GM19468 (cell line): Measurements from ENCODE around the gene DTNB.
"Not testable (repeated sequence)": the region's sequence is repeated elsewhere in the genome, so short reads cannot be mapped to it uniquely, and the experiment has no call there.

ENCODE experiments used
- ATAC-seq: cut with Tn5 transposase; IDR thresholded peaks from one replicate; pipeline ENCODE4 v1.9.1; 2021; ENCODE audit warnings: mild to moderate bottlenecking, moderate library complexity, moderate number of reproducible peaks; ENCODE audit not compliant: unreplicated experiment; ENCODE audit errors: extremely low read depth

The DTNB gene

DNA sequence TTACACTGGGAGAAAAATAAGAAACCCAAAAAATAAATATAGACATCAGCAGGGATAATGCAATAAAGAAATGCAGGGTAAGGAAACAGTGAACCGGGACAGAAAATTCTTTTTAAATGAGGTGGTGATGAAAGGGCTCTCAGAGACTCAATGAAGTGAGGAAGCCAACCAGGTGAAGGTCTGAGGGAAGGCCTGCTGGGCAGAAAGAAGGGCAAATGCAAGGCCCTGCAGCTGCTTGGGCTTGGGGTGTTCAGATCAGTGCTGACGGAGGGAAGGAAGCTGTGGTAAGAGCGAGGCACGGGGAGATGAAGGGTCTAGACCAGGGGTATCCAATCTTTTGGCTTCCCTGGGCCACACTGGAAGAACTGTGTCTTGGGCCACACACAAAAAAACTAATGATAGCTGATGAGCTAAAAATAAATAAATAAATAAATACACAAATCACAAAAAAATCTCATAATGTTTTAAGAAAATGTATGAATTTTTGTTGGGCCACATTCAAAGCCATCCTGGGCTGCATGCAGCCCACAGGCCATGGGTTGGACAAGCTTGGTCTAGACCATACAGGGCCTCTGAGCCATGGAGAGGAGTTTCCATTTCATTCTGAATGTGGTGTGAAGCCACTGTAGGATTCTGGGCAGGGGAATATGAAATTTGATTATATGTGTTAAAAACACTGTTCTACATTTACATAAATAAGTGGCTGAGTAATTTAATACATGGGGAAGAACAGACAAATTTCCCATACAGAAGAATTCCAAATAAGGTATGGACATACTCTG, 235.3 kb downstream of the DTNB start:
- ATAC-seq, result no peak

GRCh38 chr2:25435421-25435820, 238.0 kb downstream of the DTNB start:
- no peak for ATAC-seq

DNA sequence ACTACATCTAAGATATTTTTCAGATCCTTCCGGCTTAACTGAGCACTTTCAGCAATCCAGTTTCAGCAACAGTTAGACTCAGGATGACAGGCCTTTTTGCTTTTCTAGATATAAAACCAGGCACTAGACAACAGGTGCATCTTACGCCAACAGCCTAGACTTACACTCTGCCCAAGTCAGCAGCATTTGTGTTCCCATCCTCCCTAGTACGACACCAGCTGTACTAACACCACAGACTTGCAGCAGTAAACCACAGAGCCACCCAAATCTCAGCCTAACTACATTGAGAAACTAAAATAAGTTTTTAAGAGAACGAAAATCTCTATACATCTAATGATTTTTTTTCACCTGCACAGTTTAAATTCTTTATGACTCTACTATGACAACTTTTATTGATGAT, 241.8 kb downstream of the DTNB start:
- no peak for ATAC-seq

GRCh38 chr2:25430556-25430955, 242.8 kb downstream of the DTNB start:
- ATAC-seq, result no peak

- no peak for ATAC-seq
Observed at GRCh38 chr2:25426326-25426725, 247.1 kb downstream of the DTNB start.

DNA sequence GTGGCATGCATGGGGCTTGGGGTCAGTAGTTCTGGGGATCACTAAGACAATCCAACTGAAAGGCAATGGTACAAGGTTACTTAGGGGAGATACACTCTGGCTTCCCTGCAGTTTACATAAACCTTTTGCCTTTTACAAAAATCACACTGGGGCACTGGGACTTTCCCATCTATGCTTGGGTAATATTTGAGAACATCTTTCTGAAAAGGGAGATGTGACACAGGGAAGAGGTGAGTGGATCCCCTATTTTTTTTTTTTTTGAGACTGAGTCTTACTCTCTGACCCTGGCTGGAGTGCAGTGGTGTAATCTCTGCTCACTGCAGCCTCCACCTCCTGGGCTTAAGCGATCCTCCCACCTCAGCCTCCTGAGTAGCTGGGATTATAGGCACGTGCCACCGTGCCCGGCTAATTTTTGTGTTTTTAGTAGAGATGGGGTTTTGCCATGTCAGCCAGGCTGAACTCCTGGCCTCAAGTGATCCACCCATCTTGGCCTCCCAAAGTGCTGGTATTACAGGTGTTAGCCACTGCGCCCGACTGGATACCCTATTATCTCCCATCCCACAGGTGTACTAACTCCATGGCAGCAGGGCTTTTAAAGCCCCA, 248.8 kb downstream of the DTNB start:
- ATAC-seq, result no peak

DNA sequence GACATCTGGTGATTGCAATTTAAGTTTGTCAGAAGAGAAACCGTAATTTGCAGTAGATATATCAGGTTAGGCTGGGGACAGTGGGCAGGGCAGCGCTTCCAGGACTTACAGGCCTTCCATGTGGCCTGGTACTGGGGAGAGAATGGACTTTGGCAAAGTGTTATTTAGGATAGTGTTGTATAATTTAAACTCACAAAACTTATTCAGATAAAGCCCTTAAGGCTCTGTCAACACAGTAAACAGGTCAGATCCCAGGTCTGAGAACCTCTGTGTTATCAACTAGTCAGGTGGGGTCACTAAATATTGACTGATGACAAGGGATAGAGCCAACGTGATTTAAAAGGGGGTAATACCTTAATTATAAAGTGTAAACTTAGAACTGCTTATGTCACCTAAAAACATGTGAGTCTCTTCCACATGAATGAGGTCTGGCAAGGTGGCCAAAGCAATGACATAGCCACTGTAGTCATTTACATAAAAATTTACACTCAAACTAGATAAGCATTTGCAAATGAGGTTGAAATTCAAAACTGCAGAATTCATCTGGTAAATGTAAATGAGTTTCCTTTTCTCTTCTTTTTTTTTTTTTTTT, 251.5 kb downstream of the DTNB start:
- no peak for ATAC-seq

- no peak for ATAC-seq
Observed at GRCh38 chr2:25421289-25421688, 252.1 kb downstream of the DTNB start.

DNA sequence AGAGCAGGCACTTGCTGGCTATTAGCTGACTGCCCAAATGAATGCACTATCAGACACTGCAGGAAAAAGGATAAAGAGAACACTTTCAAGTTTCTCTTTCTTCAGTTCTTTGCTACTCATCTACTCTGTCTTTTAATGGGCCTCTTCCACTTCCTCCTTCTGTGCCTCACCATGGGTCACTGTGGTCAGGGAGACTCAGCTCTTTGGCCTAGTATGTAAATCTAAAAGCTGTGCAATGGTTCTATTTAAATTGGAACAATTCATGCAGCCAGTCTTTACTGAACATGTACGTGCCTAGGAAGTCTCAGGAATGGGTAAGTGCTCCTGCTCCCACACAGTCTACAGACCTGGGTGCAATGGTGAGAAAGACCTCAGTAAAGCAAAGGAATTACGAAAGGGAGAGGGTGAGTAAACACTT, 252.5 kb downstream of the DTNB start:
- peak; percentile 20 for ATAC-seq

DNA sequence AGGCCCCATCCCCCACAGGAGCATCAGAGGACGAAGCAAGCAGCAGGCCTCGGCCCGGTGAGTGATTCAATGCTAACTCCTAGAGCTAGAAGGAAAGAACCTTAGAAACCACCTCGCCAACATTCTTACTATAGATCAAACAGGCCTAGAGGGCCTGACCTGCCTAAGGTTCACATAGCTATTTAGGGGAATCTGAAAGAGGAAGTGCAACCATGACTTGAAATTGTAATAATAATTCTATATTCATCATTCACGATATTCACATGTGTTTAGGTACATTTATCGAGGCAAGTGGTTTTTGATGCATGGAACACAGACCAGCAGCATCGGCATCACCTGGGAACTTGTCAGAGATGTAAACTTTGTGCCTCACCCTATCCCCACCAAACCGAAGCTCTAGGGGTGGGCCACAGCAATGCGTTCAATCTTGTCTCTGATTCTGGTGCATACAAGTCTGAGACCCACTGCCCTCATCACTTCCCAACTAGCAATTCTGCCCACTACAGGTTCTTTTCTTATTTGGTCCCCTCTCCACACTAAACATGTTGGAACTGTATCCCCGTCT, 253.6 kb downstream of the DTNB start:
- peak; percentile 69 for ATAC-seq

DNA sequence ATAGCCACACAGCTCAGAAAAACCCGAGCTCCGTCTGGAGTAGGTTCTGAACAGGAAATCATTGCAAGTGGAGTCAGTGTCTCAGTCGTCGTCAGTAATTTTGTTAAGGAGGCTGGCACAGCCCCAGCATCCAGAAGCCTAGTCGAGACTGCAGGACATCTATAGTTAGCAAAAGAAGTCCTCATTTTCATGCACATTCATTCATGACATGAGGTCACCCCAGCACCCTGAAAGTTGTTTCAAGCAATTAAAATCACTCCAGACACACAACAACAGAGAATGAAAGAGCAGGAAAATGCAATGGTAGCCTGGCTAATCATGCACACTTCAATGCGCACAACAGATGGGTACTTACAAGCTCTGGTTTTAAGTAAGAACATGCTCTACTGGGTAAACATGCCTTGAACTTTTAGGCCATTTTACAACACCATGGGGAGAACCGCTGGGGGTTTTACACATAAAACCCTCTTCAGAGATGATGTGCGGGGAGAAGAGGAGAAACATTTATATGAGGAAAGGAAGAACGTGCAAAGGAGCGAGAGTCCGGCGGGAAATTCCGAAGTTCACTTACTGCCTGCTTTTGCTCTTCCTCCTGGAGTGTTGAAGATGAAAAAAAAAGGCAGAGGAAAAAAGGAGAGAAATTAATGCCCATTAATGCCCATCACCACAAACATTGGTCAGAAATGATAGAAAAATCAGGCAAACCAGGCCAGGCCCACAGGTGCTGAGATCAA, 254.3 kb downstream of the DTNB start:
- ATAC-seq, result no peak

DNA sequence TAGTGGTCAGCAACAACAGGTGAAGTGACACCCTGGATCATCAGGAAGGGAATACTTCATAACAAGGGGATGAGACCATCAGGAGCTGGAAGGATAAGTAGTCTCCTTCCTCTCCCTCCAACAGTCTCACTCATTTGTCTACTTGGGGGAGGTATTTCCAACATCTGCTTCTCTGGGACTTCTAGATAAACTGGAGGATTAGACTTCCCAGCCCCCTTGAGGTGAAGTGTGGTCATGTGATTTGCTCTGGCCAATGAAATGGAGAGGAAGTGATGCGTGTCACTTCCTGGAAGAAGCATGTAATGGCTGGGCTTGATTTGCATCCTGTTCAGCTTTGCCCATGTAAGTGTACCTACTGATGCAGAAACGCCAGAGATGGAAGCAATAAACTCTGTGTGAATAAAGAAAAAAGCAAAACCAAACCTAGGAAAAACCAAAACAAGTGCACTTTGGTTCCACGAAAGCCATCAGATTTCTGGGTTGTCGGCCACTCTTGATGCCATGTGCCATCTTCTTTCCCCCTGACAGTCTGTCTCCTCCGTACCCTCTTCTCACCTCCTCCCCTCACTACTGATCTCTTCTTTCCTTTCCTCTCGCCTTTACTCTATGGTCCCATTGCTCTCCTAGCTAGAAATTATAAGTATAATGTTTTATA, 255.5 kb downstream of the DTNB start:
- no peak for ATAC-seq

DNA sequence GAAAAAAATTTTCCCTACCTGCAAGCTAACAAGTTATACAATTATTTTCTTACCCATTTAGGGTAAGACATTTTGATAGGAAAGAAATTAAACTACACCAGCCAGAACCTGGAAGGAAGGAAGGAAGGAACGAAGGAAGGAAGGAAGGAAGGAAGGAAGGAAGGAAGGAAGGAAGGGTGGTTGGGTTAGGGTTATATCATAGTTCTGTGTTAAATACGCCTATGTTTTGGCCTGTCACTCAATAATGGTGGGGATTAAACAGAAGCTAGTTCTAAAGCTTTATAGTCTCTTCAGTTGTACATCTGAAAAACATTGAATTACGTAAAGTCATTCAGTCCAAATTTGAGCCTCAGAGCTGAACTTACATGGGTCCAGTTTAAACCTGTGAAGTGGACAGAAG, 256.7 kb downstream of the DTNB start:
- no peak for ATAC-seq

DNA sequence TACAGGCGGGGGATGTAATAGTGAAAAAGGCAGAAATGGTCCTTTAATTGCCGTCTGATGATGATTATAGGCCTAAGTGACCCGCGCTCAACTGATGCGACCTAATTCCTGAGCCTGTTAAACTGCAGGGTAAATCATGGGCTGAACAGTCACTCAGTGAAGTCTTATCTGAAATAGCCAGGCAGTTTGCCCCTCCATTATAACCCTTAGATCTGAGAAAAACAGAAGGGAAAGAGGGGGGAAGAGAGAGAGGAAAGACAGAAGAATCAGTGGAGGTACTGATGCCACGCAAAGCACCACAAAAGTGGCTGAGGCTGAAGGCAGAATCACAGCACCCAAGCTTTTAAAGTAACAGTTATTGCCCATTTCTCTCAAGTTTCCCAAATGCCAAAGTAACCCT, 258.6 kb downstream of the DTNB start:
- ATAC-seq, result no peak

- ATAC-seq, result not testable (repeated sequence)
Observed at GRCh38 chr2:25413409-25413808, 260.0 kb downstream of the DTNB start.

- ATAC-seq, result no peak
Observed at GRCh38 chr2:25411753-25412152, 261.6 kb downstream of the DTNB start.

GRCh38 chr2:25411281-25411680, 262.1 kb downstream of the DTNB start:
- no peak for ATAC-seq

DNA sequence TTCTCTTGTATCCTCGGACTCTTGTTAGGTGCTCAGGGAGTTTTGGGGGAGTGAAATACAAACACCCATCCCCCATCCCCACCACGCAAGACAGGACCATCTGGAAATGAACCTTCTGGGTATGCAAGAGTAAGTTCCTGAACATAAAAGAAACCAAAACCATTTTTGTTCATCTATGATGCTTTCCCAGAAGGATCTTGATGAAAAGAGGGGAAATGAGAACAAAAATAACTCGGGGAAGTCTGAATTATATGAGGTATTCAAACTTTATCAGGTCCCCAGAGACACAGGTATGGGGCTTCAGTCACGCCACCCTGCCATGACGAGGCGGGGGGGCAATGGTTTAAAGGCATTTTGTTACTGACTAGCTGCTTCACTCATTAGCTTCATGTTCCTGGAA, 263.0 kb downstream of the DTNB start:
- ATAC-seq, result no peak

DNA sequence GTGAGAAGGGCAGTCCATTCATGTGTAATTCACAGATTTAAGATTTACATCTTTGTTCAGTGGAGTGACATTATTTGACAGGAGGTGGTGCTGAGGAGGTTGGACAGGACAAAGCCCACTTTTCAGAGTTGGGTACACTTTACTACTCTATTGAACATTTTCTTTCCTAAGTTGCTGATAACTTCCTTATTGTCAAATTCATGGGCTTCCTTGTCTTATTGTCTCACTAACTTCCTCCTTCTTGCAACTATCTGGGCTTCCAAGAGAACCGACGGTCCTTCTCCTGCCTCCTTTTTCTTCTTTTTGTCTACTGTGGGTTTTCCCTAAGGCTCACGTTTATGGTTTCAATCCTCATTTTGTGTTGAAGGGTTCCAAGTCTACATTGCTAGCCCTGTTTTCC, 263.9 kb downstream of the DTNB start:
- ATAC-seq, result no peak

DNA sequence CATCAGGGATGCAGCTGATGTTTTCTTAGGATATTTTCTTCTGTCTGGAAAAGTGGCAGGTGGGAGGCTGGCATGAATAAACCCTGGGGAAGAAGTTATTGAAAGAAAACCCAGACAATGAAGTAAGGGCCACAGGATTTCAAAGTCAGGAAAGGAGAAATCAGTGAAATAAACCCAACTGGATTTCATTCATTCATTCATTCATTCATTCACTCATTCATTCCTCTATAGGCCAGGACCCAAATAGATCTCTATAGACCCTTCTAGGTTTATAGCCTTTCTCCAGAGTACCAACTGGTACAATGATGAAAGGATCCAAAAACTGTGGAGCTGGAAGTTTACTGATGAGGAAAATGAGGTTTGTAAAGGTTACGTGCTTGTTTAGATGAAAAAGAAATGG, 264.3 kb downstream of the DTNB start:
- no peak for ATAC-seq
